Head of caudate nucleus (tissue), 42 donors: Measurements from ENCODE around the gene MT1H.
A peak's percentile ranks its signal among the peaks of the same experiment; 100 is the strongest.

Experiments used
- DNase-seq, 42 donors: peaks; one replicate each; pipeline versions ENCODE4 v3.0.0 to v3.0.0-alpha.2; 2020 to 2021; ENCODE audit warnings: mixed read lengths in 7 of 42
- intact Hi-C: fragments of 100-400 bp; cut with DNase I; formaldehyde crosslinking; loops from one replicate; pipeline ENCODE4 v1.15.0; 2022

The MT1H gene

GRCh38 chr16:56634715-56635440 lies 34.7 kb upstream of the MT1H start:
- no peak for DNase-seq
- intact Hi-C loops: no loop called here

GRCh38 chr16:56635441-56635967 lies 34.1 kb upstream of the MT1H start:
- DNase-seq: no peak
- intact Hi-C loops: no loop called here

- intact Hi-C loops: no loop called here
- DNase-seq: no peak
Observed at GRCh38 chr16:56636616-56637413, 32.8 kb upstream of the MT1H start.

GRCh38 chr16:56637814-56638750 lies 31.5 kb upstream of the MT1H start, which contains the start of gene MT1A:
Gene MT1A (plus strand): TSS chr16:56638666. CDS start chr16:56638739, 73 bp downstream.
- intact Hi-C loops: no loop called here
- peak in 34 of 42 donors; percentile 19 to 79 (median 56) for DNase-seq

- intact Hi-C loops: no loop called here
- no peak for DNase-seq
Observed at GRCh38 chr16:56639045-56639444, 30.6 kb upstream of the MT1H start.

GRCh38 chr16:56640076-56640475 lies 29.5 kb upstream of the MT1H start:
- DNase-seq: no peak
- intact Hi-C loops: no loop called here

GRCh38 chr16:56641166-56641565 lies 28.4 kb upstream of the MT1H start:
- DNase-seq: no peak
- intact Hi-C loops: no loop called here

GRCh38 chr16:56643080-56643778 lies 26.4 kb upstream of the MT1H start:
- peak in 27 of 42 donors; percentile 31 to 74 (median 51) for DNase-seq

GRCh38 chr16:56643833-56644232 lies 25.8 kb upstream of the MT1H start:
- intact Hi-C loops: no loop called here
- no peak for DNase-seq

More at GRCh38 chr16:56643080-56643778, 26.4 kb upstream of the MT1H start:
- intact Hi-C loops: no loop called here

- intact Hi-C loops: no loop called here
- DNase-seq: no peak
Observed at GRCh38 chr16:56645311-56645710, 24.3 kb upstream of the MT1H start.

- intact Hi-C loops: no loop called here
- no peak for DNase-seq
Observed at GRCh38 chr16:56645838-56646237, 23.8 kb upstream of the MT1H start.

GRCh38 chr16:56647641-56648431 lies 21.8 kb upstream of the MT1H start:
- intact Hi-C loops: no loop called here
- no peak for DNase-seq

GRCh38 chr16:56649271-56649670 lies 20.3 kb upstream of the MT1H start:
- no peak for DNase-seq
- intact Hi-C loops: no loop called here

- intact Hi-C loops: no loop called here
- no peak for DNase-seq
Observed at GRCh38 chr16:56649820-56650219, 19.8 kb upstream of the MT1H start.

GRCh38 chr16:56651586-56651985 lies 18.0 kb upstream of the MT1H start, which contains the start of gene MT1B:
Gene MT1B (plus strand): TSS chr16:56651886. CDS start chr16:56651954, 68 bp downstream.
- no peak for DNase-seq
- intact Hi-C loops: no loop called here

GRCh38 chr16:56652600-56652999 lies 17.0 kb upstream of the MT1H start:
- no peak for DNase-seq
- intact Hi-C loops: no loop called here

GRCh38 chr16:56653218-56653617 lies 16.4 kb upstream of the MT1H start:
- intact Hi-C loops: no loop called here
- DNase-seq: no peak
